SK-N-MC (cell line): ENCODE measurements around the gene GUCD1.

Source experiments
- EZH2 ChIP-seq: fragments of 200-600 bp; sonication (generic); IDR thresholded peaks from one replicate; pipeline ENCODE4 v1.6.1; 2017; ENCODE audit warnings: antibody characterized with exemption
- FOXP2 ChIP-seq: optimal IDR thresholded peaks from 2 replicates; pipeline ENCODE3; 2011; ENCODE audit warnings: mild to moderate bottlenecking, moderate library complexity; ENCODE audit not compliant: insufficient read depth; ENCODE audit errors: extremely low read length, control extremely low read depth

DNA sequence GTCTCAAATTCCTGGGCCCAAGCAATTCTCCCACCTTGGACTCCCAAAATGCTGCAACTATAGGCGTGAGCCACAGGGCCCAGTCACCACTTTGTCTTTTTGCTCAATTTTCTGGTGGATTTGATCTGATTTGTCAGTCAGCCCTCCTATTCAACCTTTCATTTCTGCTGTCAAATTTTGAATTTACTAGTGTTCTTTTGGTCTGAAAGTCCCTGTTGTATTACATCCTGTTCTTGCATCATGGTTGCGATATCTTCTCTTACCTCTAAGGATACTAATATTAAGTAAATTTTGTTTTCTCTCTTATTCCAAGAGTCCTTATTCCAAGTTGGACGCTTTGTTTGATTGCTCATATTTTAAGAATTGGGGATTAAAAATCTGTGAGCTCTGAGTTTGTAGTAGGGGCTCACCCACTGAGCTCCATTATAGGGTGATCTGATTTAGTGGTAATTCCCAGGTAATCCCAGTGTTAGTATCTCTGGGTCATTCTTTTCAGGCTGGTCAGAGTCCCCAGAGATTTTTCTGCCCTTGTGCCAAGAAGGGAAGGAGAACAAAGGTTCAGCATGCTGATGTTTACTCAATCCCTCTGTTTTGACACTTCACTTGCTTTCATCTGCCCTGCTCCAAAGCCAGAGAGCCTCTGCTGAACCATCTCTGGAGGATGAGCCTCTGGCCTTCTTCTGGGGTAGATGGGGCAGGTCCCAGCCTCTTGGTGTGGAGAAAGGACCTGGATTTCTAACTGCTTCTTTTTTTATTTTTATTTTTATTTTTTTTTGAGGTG, 49.8 kb downstream of the GUCD1 start:
- TF ChIP-seq FOXP2 (no peak), EZH2 (no peak)
